Skin of body (tissue), 2 donors: Measurements from ENCODE around the gene OR2C1. TPM values are rescaled to one million over a fixed set of nuclear protein-coding genes. Genes with fewer than 3 reads are reported as not detected.

ENCODE experiments used
- DNase-seq: peaks from one replicate; lab custom pipeline; 2025; lab: John Stamatoyannopoulos, UW
- total RNA-seq: library from RNA; depleted of rRNA; stranded (reverse); fragments of >200 nt; gene quantifications from one replicate; pipeline ENCODE4 v1.2.3, GENCODE V29; 2014

The OR2C1 gene
- total RNA-seq: 0.30 TPM

DNA sequence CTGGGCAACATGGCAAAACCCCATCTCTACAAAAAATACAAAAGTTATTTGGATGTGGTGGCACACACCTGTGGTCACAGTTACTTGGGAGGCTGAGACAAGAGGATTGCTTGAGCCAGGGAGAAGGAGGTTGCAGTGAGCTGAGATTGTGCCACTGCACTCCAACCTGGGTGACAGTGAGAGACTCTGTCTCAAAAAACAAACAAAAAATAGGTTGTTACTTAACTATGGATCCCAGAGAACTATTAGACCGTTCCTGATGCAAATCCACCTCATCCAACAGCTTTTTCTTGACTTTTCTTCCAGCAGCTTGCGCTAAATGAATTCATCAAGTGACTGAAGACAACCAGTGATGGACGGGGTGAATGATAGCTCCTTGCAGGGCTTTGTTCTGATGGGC lies at the start of gene OR2C1:
Gene OR2C1 (plus strand): TSS at position 301 of the 400 bp plus-strand sequence. CDS start 52 bp downstream, at position 353.
- DNase-seq: no peak

GRCh38 chr16:3306078-3306477 lies 49.6 kb upstream of the OR2C1 start:
- DNase-seq: no peak

DNA sequence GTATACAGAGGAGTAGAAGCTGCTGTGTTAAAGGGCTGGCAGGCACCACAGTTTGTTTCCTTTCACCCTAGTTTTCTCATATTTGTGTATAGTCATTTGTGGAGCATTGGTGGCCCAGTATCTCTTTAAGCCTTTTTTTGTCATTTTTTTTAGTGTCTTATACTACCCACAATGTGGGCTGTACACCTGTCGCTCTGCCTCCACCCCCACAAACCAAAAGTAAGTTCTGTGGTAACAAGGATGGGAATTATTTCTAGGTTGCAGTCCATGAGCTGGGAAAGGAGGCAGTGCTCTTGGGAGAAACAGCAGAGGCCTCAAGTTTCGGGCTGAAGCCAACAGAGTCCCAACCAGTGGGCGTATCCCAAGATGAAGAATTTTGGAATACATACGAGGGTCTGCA lies 44.2 kb upstream of the OR2C1 start:
- DNase-seq: no peak

DNA sequence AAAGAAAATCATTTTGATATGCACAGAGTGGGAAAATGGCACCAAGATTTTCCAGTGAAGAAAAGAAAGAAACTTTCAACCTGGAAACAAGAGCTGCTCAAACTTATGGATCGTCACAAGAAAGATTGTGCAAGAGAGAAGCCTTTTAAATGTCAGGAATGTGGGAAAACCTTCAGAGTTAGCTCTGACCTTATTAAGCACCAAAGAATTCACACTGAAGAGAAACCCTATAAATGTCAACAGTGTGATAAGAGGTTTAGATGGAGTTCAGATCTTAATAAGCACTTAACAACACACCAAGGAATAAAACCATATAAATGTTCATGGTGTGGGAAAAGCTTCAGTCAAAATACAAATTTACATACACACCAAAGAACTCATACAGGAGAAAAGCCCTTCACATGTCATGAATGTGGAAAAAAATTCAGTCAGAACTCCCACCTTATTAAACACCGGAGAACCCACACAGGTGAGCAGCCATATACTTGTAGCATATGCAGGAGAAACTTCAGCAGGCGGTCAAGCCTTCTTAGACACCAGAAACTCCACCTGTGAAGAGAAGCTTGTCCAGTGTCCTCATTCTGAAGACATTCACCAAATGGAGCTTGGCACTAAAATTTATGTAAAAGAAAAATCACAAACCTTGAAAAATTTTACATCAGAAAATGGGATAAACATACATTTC lies 38.2 kb upstream of the OR2C1 start:
- DNase-seq: no peak

DNA sequence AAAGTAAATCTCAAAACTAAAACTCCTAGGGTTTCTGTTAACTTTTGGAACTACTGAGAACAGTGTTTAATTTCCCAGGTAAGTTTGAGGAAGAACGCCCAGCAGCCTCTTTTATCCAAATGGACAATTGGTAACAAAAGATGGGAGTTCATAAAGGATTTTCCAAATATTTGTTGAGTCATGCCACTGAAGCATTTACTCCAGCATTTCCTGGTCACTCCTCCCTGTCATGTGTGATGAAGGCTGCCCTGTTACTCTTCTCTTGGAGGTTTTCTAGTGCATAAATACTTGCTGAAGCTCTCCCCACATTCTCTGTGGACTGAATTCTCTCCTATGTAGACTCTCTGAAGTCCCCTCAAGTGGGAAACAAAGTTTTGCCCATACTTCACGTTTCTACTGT lies 33.9 kb upstream of the OR2C1 start:
- DNase-seq: no peak

- DNase-seq: no peak
Observed at GRCh38 chr16:3327514-3327913, 28.2 kb upstream of the OR2C1 start.

DNA sequence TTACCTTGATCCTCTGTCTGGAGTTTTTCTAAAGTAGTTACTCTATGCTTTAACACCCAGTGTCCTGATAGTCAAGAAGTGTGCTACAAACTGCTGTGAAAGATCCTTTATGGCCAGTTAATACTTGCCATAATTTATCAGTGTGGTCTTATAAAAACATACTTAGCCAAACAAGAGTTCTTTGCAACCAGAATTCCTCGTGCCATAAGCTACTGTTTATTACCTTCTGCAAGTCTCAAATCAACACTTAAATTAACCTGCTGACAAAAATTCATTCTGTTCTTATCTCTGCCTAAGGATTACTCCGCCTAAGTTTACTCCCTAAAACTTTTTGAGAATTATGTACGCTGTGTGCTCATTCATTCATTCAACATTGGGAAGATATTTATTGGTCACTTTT lies 27.6 kb upstream of the OR2C1 start:
- DNase-seq: no peak

DNA sequence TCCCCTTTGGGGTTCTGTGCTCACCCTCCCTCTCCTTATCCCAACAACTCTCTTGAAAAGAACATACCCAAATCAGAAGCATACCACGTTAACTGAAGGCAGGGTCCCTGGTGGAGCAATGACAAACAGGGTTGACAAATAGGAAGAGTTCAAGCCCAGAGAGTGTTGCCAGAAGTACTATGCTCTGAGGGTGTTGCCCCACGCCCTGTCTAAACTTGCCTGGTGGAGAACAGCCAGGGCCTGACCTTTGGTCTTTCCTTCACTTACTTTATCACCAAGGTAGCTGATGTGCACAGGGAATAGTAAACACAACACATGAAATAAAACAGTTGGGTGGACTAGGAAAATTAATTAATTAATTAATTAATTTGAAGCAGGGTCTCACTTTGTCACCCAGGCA lies 27.0 kb upstream of the OR2C1 start:
- DNase-seq: no peak

DNA sequence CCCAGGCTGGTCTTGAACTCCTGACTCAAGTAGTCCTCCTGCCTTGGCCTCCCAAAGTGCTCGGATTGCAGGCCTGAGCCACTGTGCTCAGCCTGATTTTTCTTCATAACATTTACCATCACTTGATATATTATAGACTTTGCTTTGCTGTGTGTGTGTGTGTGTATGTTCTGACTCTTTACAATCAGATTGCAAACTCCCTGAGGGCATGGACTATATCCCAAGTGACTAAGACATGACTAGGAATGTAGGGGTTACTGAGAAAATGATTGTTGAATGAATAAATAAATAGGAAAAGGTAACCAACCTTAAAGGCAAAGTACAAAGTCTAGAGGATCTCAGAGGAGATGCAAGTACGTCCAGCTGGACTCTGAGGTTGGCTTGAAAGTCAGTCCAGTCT lies 9.6 kb upstream of the OR2C1 start:
- no peak for DNase-seq

GRCh38 chr16:3347586-3347985 lies 8.1 kb upstream of the OR2C1 start:
- no peak for DNase-seq

GRCh38 chr16:3348547-3349167 lies 7.0 kb upstream of the OR2C1 start:
- no peak for DNase-seq

GRCh38 chr16:3349175-3349574 lies 6.5 kb upstream of the OR2C1 start:
- DNase-seq: no peak

- no peak for DNase-seq
Observed at GRCh38 chr16:3356118-3356517, 429 bp downstream of the OR2C1 start.

- DNase-seq: no peak
Observed at GRCh38 chr16:3358871-3359270, 3.2 kb downstream of the OR2C1 start.

GRCh38 chr16:3362931-3363330 lies 7.2 kb downstream of the OR2C1 start:
- no peak for DNase-seq

DNA sequence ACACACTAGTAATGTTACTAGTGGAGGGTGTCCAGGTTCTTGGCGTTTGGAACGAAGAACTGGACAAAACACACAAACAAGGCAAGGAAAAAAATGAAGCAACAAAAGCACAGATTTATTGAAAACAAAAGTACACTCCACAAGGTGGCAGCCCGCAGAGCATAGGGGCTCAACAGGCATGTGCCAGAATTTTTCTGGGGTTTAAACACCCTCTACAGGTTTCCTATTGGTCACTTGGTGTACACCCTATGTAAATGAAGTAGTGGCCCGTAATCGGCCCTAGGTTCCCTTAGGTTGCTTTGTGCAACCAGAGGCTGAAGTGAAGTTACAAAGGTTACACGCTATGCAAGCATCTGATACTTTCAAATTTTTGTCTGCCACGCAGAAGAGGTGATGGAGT lies 8.1 kb downstream of the OR2C1 start:
- no peak for DNase-seq

DNA sequence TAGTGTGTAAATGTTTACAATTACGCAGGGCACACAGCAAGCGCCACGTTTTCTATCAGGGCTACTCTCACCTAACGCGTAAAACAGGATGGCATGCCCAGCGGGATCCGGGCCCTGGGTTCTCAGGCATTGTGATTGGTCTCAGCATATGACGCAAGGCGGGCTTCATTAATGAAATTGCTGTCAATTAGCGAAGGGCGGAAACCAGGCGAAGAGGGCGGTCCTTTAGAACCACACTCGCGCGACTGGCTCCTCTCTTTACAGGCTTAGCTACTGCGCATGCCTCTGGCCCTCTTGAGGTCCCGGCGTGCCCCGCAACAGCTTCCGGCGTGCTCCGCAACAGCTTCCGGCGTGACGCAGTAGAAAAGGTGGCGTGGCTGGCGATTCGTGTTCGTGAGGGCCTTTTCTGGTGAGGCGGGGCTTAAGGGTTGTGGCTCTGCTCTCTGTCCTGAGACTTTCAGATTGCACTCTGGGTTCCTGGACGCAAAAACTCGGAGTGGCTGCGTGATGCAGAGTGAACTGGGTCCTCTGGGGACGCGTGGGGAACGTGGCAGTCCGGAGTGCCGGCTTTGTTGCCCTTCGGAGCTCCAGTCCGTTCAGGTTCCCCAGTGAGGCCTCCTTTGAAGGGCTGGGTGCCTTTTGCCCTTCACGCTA lies 9.2 kb downstream of the OR2C1 start:
- peak; percentile 78 for DNase-seq

GRCh38 chr16:3369073-3369472 lies 13.4 kb downstream of the OR2C1 start:
- DNase-seq: no peak

DNA sequence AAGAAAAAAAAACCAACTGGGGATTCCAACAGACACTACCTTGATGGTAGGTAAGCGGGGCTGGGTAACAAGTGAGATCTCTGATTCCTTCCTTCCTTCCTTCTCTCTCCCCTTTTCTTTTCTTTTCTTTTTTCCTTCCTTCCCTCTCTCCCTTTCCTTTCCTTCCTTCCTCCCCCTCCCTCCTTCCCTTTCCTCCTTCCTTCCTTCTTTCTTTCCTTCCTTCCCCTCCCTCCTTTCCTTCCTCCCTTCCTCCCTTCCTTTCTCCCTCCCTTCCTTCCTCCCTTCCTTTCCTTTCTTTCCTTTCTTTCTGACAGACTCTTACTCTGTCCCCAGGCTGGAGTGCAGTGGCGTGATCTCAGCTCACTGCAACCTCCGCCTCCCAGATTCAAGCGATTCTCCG lies 20.0 kb downstream of the OR2C1 start:
- no peak for DNase-seq

- DNase-seq: no peak
Observed at GRCh38 chr16:3377917-3378316, 22.2 kb downstream of the OR2C1 start.

- DNase-seq: no peak
Observed at GRCh38 chr16:3383045-3383448, 27.4 kb downstream of the OR2C1 start.

DNA sequence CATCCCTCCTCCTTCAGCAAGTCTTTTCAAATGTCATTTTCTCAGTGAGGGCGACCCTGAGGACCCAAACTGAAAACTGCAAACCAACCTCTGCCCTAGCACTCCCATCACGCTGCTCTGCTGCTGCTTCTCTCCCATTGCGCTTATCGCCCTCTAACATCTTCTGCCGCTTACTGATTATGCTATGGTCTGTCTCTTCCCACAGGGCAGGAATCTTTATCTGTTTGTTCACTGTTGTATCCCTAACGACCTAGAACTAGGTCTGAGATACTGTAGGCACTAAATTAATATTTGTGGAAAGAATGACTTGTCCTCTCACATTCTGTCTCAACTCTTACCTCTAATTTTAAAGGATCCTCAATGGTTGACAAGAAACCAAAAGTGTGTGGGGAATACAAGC lies 32.6 kb downstream of the OR2C1 start:
- no peak for DNase-seq
